Endothelial cell of umbilical vein (primary cell): ENCODE results near the gene COTL1. TPM values are rescaled to one million over a fixed set of nuclear protein-coding genes. Genes with fewer than 3 reads are reported as not detected.

Source experiments
- BruUV-seq: library from RNA; stranded (reverse); fragments of 400-500 nt; replicated peaks from 2 replicates; lab custom pipeline; 2021; lab: Mats Ljungman, UMichigan
- CTCF ChIA-PET: fragments of 300-600, 350-600 bp; sonication (Branson Sonifier 250); formaldehyde crosslinking; loops from one replicate; lab custom pipeline; 2021; ENCODE audit warnings: antibody characterized with exemption, inconsistent platforms; lab: Charles Lee
- POLR2A ChIA-PET: fragments of 300-600, 350-600 bp; sonication (Branson Sonifier 250); formaldehyde crosslinking; loops from one replicate; lab custom pipeline; 2021; ENCODE audit warnings: antibody characterized with exemption, inconsistent platforms; lab: Charles Lee
- DNase-seq: peaks from one replicate; pipeline ENCODE4 v3.0.0-alpha.2; 2011; ENCODE audit warnings: low read depth, low spot score
- FAIRE-seq: peaks from 2 replicates; lab custom pipeline; 2011; peaks lifted over from hg19 to GRCh38; lab: Jason Lieb, UNC
- H2AFZ ChIP-seq: 2 replicates; pipeline ENCODE4 v1.6.0; 2012; ENCODE audit warnings: low read depth, low read length, control low read depth, inconsistent platforms
- H3K27ac ChIP-seq: 2 replicates; pipeline ENCODE4 v1.5.1; 2011; ENCODE audit warnings: low read depth, mild to moderate bottlenecking, control low read depth, low read length, moderate library complexity; ENCODE audit not compliant: insufficient read depth
- H3K27me3 ChIP-seq, 2 experiments: 2 replicates each; pipeline versions ENCODE4 v1.6.0 to v1.6.1; 2011; ENCODE audit warnings: low read length in 2 of 2, mixed read lengths in 1 of 2; ENCODE audit not compliant: control insufficient read depth in 2 of 2, insufficient read depth in 2 of 2
- H3K36me3 ChIP-seq, 2 experiments: 2 replicates in 1 of 2; 3 replicates in 1 of 2; pipeline ENCODE4 v1.5.1; 2011; ENCODE audit warnings: low read length in 2 of 2, mild to moderate bottlenecking in 1 of 2, moderate library complexity in 1 of 2; ENCODE audit not compliant: control insufficient read depth in 2 of 2, insufficient read depth in 2 of 2; ENCODE audit errors: extremely low read depth in 1 of 2
- H3K4me1 ChIP-seq: 3 replicates; pipeline ENCODE4 v1.5.1; 2011; ENCODE audit warnings: mild to moderate bottlenecking, low read length; ENCODE audit not compliant: control insufficient read depth, insufficient read depth; ENCODE audit errors: extremely low read depth
- H3K4me2 ChIP-seq: 2 replicates; pipeline ENCODE4 v1.6.1; 2011; ENCODE audit warnings: low read length, control low read depth, mixed read lengths; ENCODE audit not compliant: insufficient read depth
- H3K4me3 ChIP-seq, 3 experiments: fragments of 200-600 bp in 1 of 3; sonication (generic), shearing (Covaris generic) in 1 of 3; replicated peaks in 1 of 3; 2 replicates each; pipeline ENCODE4 v1.5.1; 2011 to 2016; ENCODE audit warnings: control low read depth in 3 of 3, low read length in 3 of 3, mild to moderate bottlenecking in 2 of 3, inconsistent platforms in 1 of 3, low read depth in 1 of 3, moderate library complexity in 1 of 3; ENCODE audit not compliant: insufficient read depth in 1 of 3
- H3K79me2 ChIP-seq: 2 replicates; pipeline ENCODE4 v1.6.0; 2012; ENCODE audit warnings: low read length, inconsistent platforms; ENCODE audit not compliant: control insufficient read depth, insufficient read depth
- H3K9ac ChIP-seq: replicated peaks from 2 replicates; pipeline ENCODE3; 2011; ENCODE audit warnings: low read length, control low read depth; ENCODE audit not compliant: insufficient read depth; ENCODE audit errors: extremely low read depth
- H3K9me1 ChIP-seq: replicated peaks from 3 replicates; pipeline ENCODE4 v1.6.0; 2011; ENCODE audit warnings: mild to moderate bottlenecking, low read length; ENCODE audit not compliant: control insufficient read depth, insufficient read depth; ENCODE audit errors: extremely low read depth
- H3K9me3 ChIP-seq: replicated peaks from 2 replicates; pipeline ENCODE4 v1.5.1; 2012; ENCODE audit warnings: low read length, inconsistent platforms; ENCODE audit not compliant: control insufficient read depth, insufficient read depth
- H4K20me1 ChIP-seq: replicated peaks from 2 replicates; pipeline ENCODE3; 2011; ENCODE audit warnings: mild to moderate bottlenecking, low read length; ENCODE audit not compliant: control insufficient read depth, insufficient read depth; ENCODE audit errors: extremely low read depth
- CTCF ChIP-seq, 2 donors: IDR thresholded peaks; 1 replicate in 1 of 2; 2 replicates in 1 of 2; pipeline ENCODE4 v1.5.1; 2011; ENCODE audit warnings: low read length in 2 of 2, mild to moderate bottlenecking in 2 of 2, moderate library complexity in 2 of 2, control low read depth in 1 of 2, inconsistent platforms in 1 of 2, low read depth in 1 of 2; ENCODE audit not compliant: insufficient read depth in 1 of 2; ENCODE audit errors: extremely low read depth in 1 of 2
- EZH2 ChIP-seq: IDR thresholded peaks from 2 replicates; pipeline ENCODE4 v1.6.1; 2012; ENCODE audit warnings: borderline replicate concordance, low read depth, mild to moderate bottlenecking, moderate library complexity, low read length, inconsistent platforms; ENCODE audit not compliant: severe bottlenecking
- FOS ChIP-seq: IDR thresholded peaks from 2 replicates; pipeline ENCODE4 v1.6.1; 2011; ENCODE audit warnings: mild to moderate bottlenecking, low read length, moderate library complexity, borderline replicate concordance; ENCODE audit not compliant: insufficient read depth
- GATA2 ChIP-seq: IDR thresholded peaks from 2 replicates; pipeline ENCODE4 v1.7.0; 2011; ENCODE audit warnings: low read depth, mild to moderate bottlenecking, moderate library complexity, mixed read lengths, low read length; ENCODE audit not compliant: insufficient read length, insufficient read depth
- JUN ChIP-seq: IDR thresholded peaks from 2 replicates; pipeline ENCODE4 v1.6.1; 2011; ENCODE audit warnings: borderline replicate concordance, low read depth; ENCODE audit not compliant: insufficient read length, insufficient read depth
- MAX ChIP-seq: IDR thresholded peaks from 2 replicates; pipeline ENCODE4 v1.6.1; 2011; ENCODE audit not compliant: insufficient read depth, insufficient read length
- MYC ChIP-seq: IDR thresholded peaks from one replicate; pipeline ENCODE4 v1.6.1; 2011; ENCODE audit warnings: mild to moderate bottlenecking, low read depth, low read length
- POLR2A ChIP-seq: IDR thresholded peaks from 2 replicates; pipeline ENCODE4 v1.6.1; 2012; ENCODE audit warnings: low read depth, mild to moderate bottlenecking, control low read depth, low read length
- POLR2AphosphoS5 ChIP-seq: IDR thresholded peaks from 2 replicates; pipeline ENCODE4 v1.6.1; 2012; ENCODE audit warnings: low read depth, mild to moderate bottlenecking, control low read depth, low read length, moderate library complexity; ENCODE audit not compliant: insufficient read depth
- dilution Hi-C: fragments of 300-500 bp; cut with MboI; formaldehyde crosslinking; loops from one replicate; pipeline ENCODE4 v1.15.0; 2019; ENCODE audit warnings: low sequenced_read_pairs; ENCODE audit not compliant: extremely low pct_ligation_motif_present
- intact Hi-C: fragments of 100-400 bp; cut with micrococcal nuclease; formaldehyde crosslinking; loops from one replicate; pipeline ENCODE4 v1.10.0; 2022
- polyA plus RNA-seq, 4 experiments: library from polyadenylated mRNA; depleted of rRNA in 3 of 4; stranded (reverse) in 3 of 4; unstranded in 1 of 4; fragments of >200 nt; gene quantifications; 2 replicates each; pipeline versions ENCODE4 v1.2.1 to v1.2.3, GENCODE V29; 2011 to 2012; ENCODE audit warnings: missing spikeins in 1 of 4
- total RNA-seq: library from RNA; stranded (reverse); gene quantifications from 2 replicates; pipeline ENCODE4 v1.2.3, GENCODE V29; 2021

Gene COTL1
- total and polyA plus RNA-seq, 2 donors (not counting 3 experiments of a cell fraction or from before 2014, with no cell fraction given), result 90.0 to 200 TPM

- Histone ChIP-seq H3K9me3 (no peaks in the 10 kb centered on the region), H2AFZ (no peak overlapping the region), H3K4me1 (no peaks in the 10 kb centered on the region), H3K79me2 (no peaks in the 10 kb centered on the region), H3K9me1 (no peaks in the 10 kb centered on the region), H3K36me3 (no peaks in the 10 kb centered on the region), H3K27me3 (peaks cover 0 to 4% of the 10 kb centered on the region in 2 experiments), H3K4me3 (no peak overlapping the region), H4K20me1 (no peaks in the 10 kb centered on the region), H3K9ac (no peak overlapping the region), H3K27ac (no peak overlapping the region), H3K4me2 (no peak overlapping the region)
- BruUV-seq, result no TSS peak
- FAIRE-seq, result no peak
- POLR2A ChIA-PET, result interaction anchor here (0.6 kb wide), 1 partner anchor 39 kb away, joined by 3 read pairs; no protein-coding TSS in a partner anchor
- intact Hi-C loops, result no loop called here
- dilution Hi-C loops, result no loop called here
- CTCF ChIA-PET, result interaction anchor here (1.0 to 1.3 kb wide), 2 partner anchors 9 to 95 kb away, joined by 4 to 6 read pairs; no protein-coding TSS in a partner anchor
- DNase-seq, result no peak
- no peak for TF ChIP-seq MAX
- no peak for TF ChIP-seq CTCF (IDR thresholded peaks at IDR 0.05; ENCODE audit: extremely low read depth in 1 of 2, insufficient read depth in 1 of 2, low read depth in 1 of 2, low read length in 2 of 2)
- no peak for TF ChIP-seq GATA2
- TF ChIP-seq JUN, result no peak
- no peak for TF ChIP-seq MYC
- no peak for TF ChIP-seq EZH2
- TF ChIP-seq POLR2A, result no peak
- TF ChIP-seq FOS, result no peak
- TF ChIP-seq POLR2AphosphoS5, result no peak
Observed at GRCh38 chr16:84631153-84631466, 13.2 kb upstream of the COTL1 start.
